ENCODE measurements around the gene CIT. TPM values are rescaled to one million over a fixed set of nuclear protein-coding genes. Genes with fewer than 3 reads are reported as not detected.
A peak's percentile ranks its signal among the peaks of the same experiment; 100 is the strongest.

Gene CIT
- total and polyA plus RNA-seq, 9 of the 15 experiments (the other 6 are each of a cell fraction or from before 2014, with no cell fraction given) = 1.1 to 46.7 (median 21.3) TPM

GRCh38 chr12:119842380-119842779 lies 34.7 kb downstream of the CIT start (continued):
- TF ChIP-seq CGGBP1 (CRISPR knock-in tag; IDR thresholded peaks at IDR 0.05) (no peak), IRF9 (tag; IDR thresholded peaks at IDR 0.05) (no peak)

GRCh38 chr12:119841433-119842210 lies 35.5 kb downstream of the CIT start:
- Histone ChIP-seq H3K4me2 (ENCODE audit: insufficient read depth, low read length) (no peak overlapping the region), H3K36me3 (ENCODE audit: control insufficient read depth, insufficient read depth, low read length) (peaks cover 65% of the 10 kb centered on the region), H3K9ac (ENCODE audit: insufficient read depth in 1 of 2, low read depth in 2 of 2, low read length in 2 of 2) (no peak overlapping the region), H4K20me1 (replicated peaks; ENCODE audit: control insufficient read depth, insufficient read depth, low read length) (no peaks in the 10 kb centered on the region), H3K27me3 (ENCODE audit: control insufficient read depth in 2 of 2, insufficient read depth in 2 of 2, low read length in 2 of 2) (no peaks in the 10 kb centered on the region), H3K4me3 (no peak overlapping the region), H3K79me2 (ENCODE audit: control insufficient read depth, insufficient read depth, low read length) (no peaks in the 10 kb centered on the region), H3K9me3 (replicated peaks; ENCODE audit: control insufficient read depth, insufficient read depth, low read depth, low read length) (0 out of 2 replicates have a peak, but pooled peaks cover 3% of the 10 kb centered on the region), H3K9me1 (ENCODE audit: control insufficient read depth, insufficient read depth, low read length) (no peaks in the 10 kb centered on the region), H3K4me1 (replicated peaks in 1 of 2; ENCODE audit: control insufficient read depth in 2 of 2, insufficient read depth in 2 of 2, low read length in 2 of 2) (peaks cover 0 to 4% of the 10 kb centered on the region in 2 experiments; a peak in 1 of 5 replicates), H2AFZ (ENCODE audit: low read depth, low read length) (no peak overlapping the region), H3K27ac (ENCODE audit: extremely low read depth, low read depth, low read length) (no peak overlapping the region)
- no peak for ATAC-seq
- CTCF ChIA-PET (ENCODE audit: low intra/inter-chr PET ratio) = no interaction called here
- no peak for DNase-seq (ENCODE audit: extremely low read depth in 1 of 4, low spot score in 3 of 4)
- no peak for FAIRE-seq
- 99% methylated on average over 8 of the region's 8 CpGs for WGBS (ENCODE audit: insufficient coverage, low coverage, missing lambda C conversion rate)
- BruUV-seq (replicated peaks) = no TSS peak
- intact Hi-C loops (cut with micrococcal nuclease) = no loop called here
- TF ChIP-seq LCOR (CRISPR knock-in tag; IDR thresholded peaks at IDR 0.05) (no peak), ZBTB8A (IDR thresholded peaks at IDR 0.05; ENCODE audit: partially characterized antibody) (no peak), CEBPB (tag; IDR thresholded peaks at IDR 0.05) (no peak), TEAD1 (CRISPR knock-in tag; IDR thresholded peaks at IDR 0.05) (no peak), TFE3 (CRISPR knock-in tag; IDR thresholded peaks at IDR 0.05) (peak; percentile 67), JUNB (CRISPR knock-in tag; conservative IDR thresholded peaks at IDR 0.05) (no peak), NFRKB (IDR thresholded peaks at IDR 0.05; ENCODE audit: low read depth) (no peak)
- in situ Hi-C loops (cut with MboI) = no loop called here
- POLR2A ChIA-PET = interaction anchor here (0.9 kb wide), 1 partner anchor 8 kb away, joined by 3 read pairs; no protein-coding TSS in a partner anchor

Data from K562 (cell line).